AG10803 (cell line): Measurements from ENCODE around the gene ACAD11.

ENCODE experiments used
- DNase-seq: peaks from one replicate; pipeline ENCODE4 v3.0.0; 2010; ENCODE audit warnings: low read depth
- H3K4me3 ChIP-seq: 2 replicates; pipeline ENCODE4 v1.5.1; 2011; ENCODE audit warnings: mild to moderate bottlenecking, low read length, control low read depth
- CTCF ChIP-seq: conservative IDR thresholded peaks from 2 replicates; pipeline ENCODE4 v1.5.1; 2011; ENCODE audit warnings: mild to moderate bottlenecking, low read length, control low read depth, inconsistent platforms

The ACAD11 gene

GRCh38 chr3:132549169-132549568 is 110.4 kb downstream of the ACAD11 start:
- no peak for TF ChIP-seq CTCF
- no peak overlapping the region for H3K4me3 ChIP-seq
- DNase-seq = no peak

- TF ChIP-seq CTCF = no peak
- no peak for DNase-seq
- H3K4me3 ChIP-seq = no peak overlapping the region
Measured at GRCh38 chr3:132545471-132545870, 114.1 kb downstream of the ACAD11 start.

GRCh38 chr3:132544130-132544529 is 115.5 kb downstream of the ACAD11 start:
- TF ChIP-seq CTCF = no peak
- H3K4me3 ChIP-seq = no peak overlapping the region
- DNase-seq = no peak

- peak; percentile 96 for DNase-seq
- TF ChIP-seq CTCF = no peak
- no peak overlapping the region for H3K4me3 ChIP-seq
Measured at GRCh38 chr3:132543011-132543739, 116.4 kb downstream of the ACAD11 start.

GRCh38 chr3:132542577-132542976 is 117.0 kb downstream of the ACAD11 start:
- no peak overlapping the region for H3K4me3 ChIP-seq
- TF ChIP-seq CTCF = no peak
- no peak for DNase-seq

GRCh38 chr3:132539681-132540080 is 119.9 kb downstream of the ACAD11 start:
- no peak for DNase-seq
- TF ChIP-seq CTCF = no peak
- H3K4me3 ChIP-seq = no peak overlapping the region

- TF ChIP-seq CTCF = no peak
- no peak overlapping the region for H3K4me3 ChIP-seq
- no peak for DNase-seq
Measured at GRCh38 chr3:132538072-132538471, 121.5 kb downstream of the ACAD11 start.
